Measurements from ENCODE around the gene TMEM259.

Gene TMEM259

GRCh38 chr19:976476-976875 lies 44.4 kb downstream of the TMEM259 start:
- H3K27ac Mint-ChIP-seq: peak overlapping the region; percentile 86
- peaks cover 21% of the 10 kb centered on the region for H3K36me3 Mint-ChIP-seq (ENCODE audit: low read depth)

GRCh38 chr19:974564-975257 lies 46.2 kb downstream of the TMEM259 start:
- Mint-ChIP-seq H3K36me3 (ENCODE audit: low read depth) (peaks cover 38% of the 10 kb centered on the region), H3K4me3 (no peak overlapping the region), H3K27ac (peak overlapping the region; percentile 72), H3K4me1 (peaks cover 36% of the 10 kb centered on the region), H3K9me3 (peaks cover 10% of the 10 kb centered on the region), H3K27me3 (ENCODE audit: low read depth, poor library complexity) (no peaks in the 10 kb centered on the region)
- no peak for DNase-seq
- no peak for TF ChIP-seq CTCF (IDR thresholded peaks at IDR 0.05)

More at GRCh38 chr19:976476-976875, 44.4 kb downstream of the TMEM259 start:
- Mint-ChIP-seq H3K4me3 (no peak overlapping the region), H3K9me3 (peaks cover 3% of the 10 kb centered on the region), H3K4me1 (peaks cover 45% of the 10 kb centered on the region), H3K27me3 (ENCODE audit: low read depth, poor library complexity) (peaks cover 4% of the 10 kb centered on the region)
- TF ChIP-seq CTCF (IDR thresholded peaks at IDR 0.05): no peak
- DNase-seq: no peak

GRCh38 chr19:973726-974563 lies 47.0 kb downstream of the TMEM259 start:
- no peak for TF ChIP-seq CTCF (IDR thresholded peaks at IDR 0.05)

GRCh38 chr19:972281-972680 lies 48.6 kb downstream of the TMEM259 start:
- Mint-ChIP-seq H3K4me3 (no peak overlapping the region), H3K4me1 (peaks cover 26% of the 10 kb centered on the region), H3K36me3 (ENCODE audit: low read depth) (peaks cover 63% of the 10 kb centered on the region), H3K27me3 (ENCODE audit: low read depth, poor library complexity) (peaks cover 3% of the 10 kb centered on the region), H3K27ac (no peak overlapping the region), H3K9me3 (peaks cover 19% of the 10 kb centered on the region)
- DNase-seq: no peak
- no peak for TF ChIP-seq CTCF (IDR thresholded peaks at IDR 0.05)

More at GRCh38 chr19:973726-974563, 47.0 kb downstream of the TMEM259 start:
- H3K27ac Mint-ChIP-seq: no peak overlapping the region
- H3K36me3 Mint-ChIP-seq (ENCODE audit: low read depth): peaks cover 46% of the 10 kb centered on the region
- H3K4me3 Mint-ChIP-seq: no peak overlapping the region
- peaks cover 3% of the 10 kb centered on the region for H3K27me3 Mint-ChIP-seq (ENCODE audit: low read depth, poor library complexity)
- peaks cover 13% of the 10 kb centered on the region for H3K9me3 Mint-ChIP-seq
- DNase-seq: no peak
- H3K4me1 Mint-ChIP-seq: peaks cover 31% of the 10 kb centered on the region

GRCh38 chr19:971795-972194 lies 49.1 kb downstream of the TMEM259 start:
- peaks cover 26% of the 10 kb centered on the region for H3K4me1 Mint-ChIP-seq
- peaks cover 24% of the 10 kb centered on the region for H3K9me3 Mint-ChIP-seq
- DNase-seq: no peak
- TF ChIP-seq CTCF (IDR thresholded peaks at IDR 0.05): no peak
- H3K36me3 Mint-ChIP-seq (ENCODE audit: low read depth): peaks cover 68% of the 10 kb centered on the region
- no peak overlapping the region for H3K27ac Mint-ChIP-seq
- no peak overlapping the region for H3K4me3 Mint-ChIP-seq
- H3K27me3 Mint-ChIP-seq (ENCODE audit: low read depth, poor library complexity): peaks cover 3% of the 10 kb centered on the region

Data from nephron progenitor cell (in vitro differentiated cells).